HepG2 (cell line): ENCODE measurements around the gene GLB1L3. TPM values are rescaled to one million over a fixed set of nuclear protein-coding genes. Genes with fewer than 3 reads are reported as not detected.

Experiments
- ASH2L ChIP-seq: fragments of 300-600, 200-600 bp; sonication (generic); IDR thresholded peaks from 2 replicates; pipeline ENCODE4 v1.7.0; 2017; ENCODE audit warnings: low read depth, mild to moderate bottlenecking, moderate library complexity, mixed read lengths, low read length; ENCODE audit not compliant: insufficient read length
- ATF2 ChIP-seq: sonication (generic); formaldehyde crosslinking; IDR thresholded peaks from 2 replicates; pipeline ENCODE4 v1.4.0; 2020; ENCODE audit warnings: missing genetic modification reagents
- DMAP1 ChIP-seq: IDR thresholded peaks from 2 replicates; pipeline ENCODE4 v1.6.1; 2016
- EP300 ChIP-seq, 3 experiments: sonication (generic) in 1 of 3; formaldehyde crosslinking in 1 of 3; IDR thresholded peaks; 2 replicates each; pipeline versions ENCODE4 v1.5.1 to v1.6.1; 2011 to 2020; ENCODE audit warnings: low read depth in 2 of 3, low read length in 2 of 3, borderline replicate concordance in 1 of 3, improper control_type of control experiment in 1 of 3, mild to moderate bottlenecking in 1 of 3, missing genetic modification reagents in 1 of 3, moderate library complexity in 1 of 3
- FOXA3 ChIP-seq: IDR thresholded peaks from 2 replicates; pipeline ENCODE4 v1.6.1; 2016; ENCODE audit warnings: missing genetic modification reagents, missing compliant biosample characterization
- FOXJ3 ChIP-seq: sonication (generic); formaldehyde crosslinking; IDR thresholded peaks from 2 replicates; pipeline ENCODE4 v1.4.0; 2020; ENCODE audit warnings: missing genetic modification reagents, mild to moderate bottlenecking, borderline replicate concordance
- HMG20A ChIP-seq: IDR thresholded peaks from 2 replicates; pipeline ENCODE4 v1.6.1; 2016; ENCODE audit warnings: borderline replicate concordance
- HNF1B ChIP-seq: sonication (generic); formaldehyde crosslinking; IDR thresholded peaks from 2 replicates; pipeline ENCODE4 v1.5.1; 2020; ENCODE audit warnings: mild to moderate bottlenecking, moderate library complexity, missing genetic modification reagents
- MED1 ChIP-seq: sonication (generic); formaldehyde crosslinking; IDR thresholded peaks from 2 replicates; pipeline ENCODE4 v1.4.0; 2020; ENCODE audit warnings: missing genetic modification reagents
- MYC ChIP-seq: sonication (generic); formaldehyde crosslinking; IDR thresholded peaks from 2 replicates; pipeline ENCODE4 v1.9.0; 2021; ENCODE audit warnings: missing genetic modification reagents, borderline replicate concordance
- NCOA2 ChIP-seq: sonication (generic); formaldehyde crosslinking; IDR thresholded peaks from 2 replicates; pipeline ENCODE4 v1.8.0; 2022; ENCODE audit warnings: inconsistent platforms
- NCOR1 ChIP-seq: fragments of 200-600 bp; sonication (generic); IDR thresholded peaks from 2 replicates; pipeline ENCODE4 v1.7.0; 2017; ENCODE audit warnings: antibody characterized with exemption, low read length, borderline replicate concordance
- SOX13 ChIP-seq, 3 experiments: fragments of 450-650 bp in 1 of 3; sonication (generic) in 1 of 3; formaldehyde crosslinking in 1 of 3; IDR thresholded peaks in 2 of 3; conservative IDR thresholded peaks in 1 of 3; 2 replicates each; pipeline versions ENCODE4 v1.5.0 to v1.6.1; 2016 to 2020; ENCODE audit warnings: antibody characterized with exemption in 1 of 3, mild to moderate bottlenecking in 1 of 3, missing compliant biosample characterization in 1 of 3, missing genetic modification reagents in 1 of 3, moderate library complexity in 1 of 3
- SRY ChIP-seq: sonication (generic); formaldehyde crosslinking; IDR thresholded peaks from 2 replicates; pipeline ENCODE4 v1.8.0; 2022; ENCODE audit warnings: mild to moderate bottlenecking, missing genetic modification reagents
- ZNF317 ChIP-seq: sonication (generic); formaldehyde crosslinking; IDR thresholded peaks from 2 replicates; pipeline ENCODE4 v1.5.0; 2020; ENCODE audit warnings: mild to moderate bottlenecking, missing genetic modification reagents
- ZNF414 ChIP-seq: sonication (generic); formaldehyde crosslinking; IDR thresholded peaks from 2 replicates; pipeline ENCODE4 v1.5.0; 2020; ENCODE audit warnings: missing genetic modification reagents
- ZNF609 ChIP-seq: sonication (generic); formaldehyde crosslinking; IDR thresholded peaks from 2 replicates; pipeline ENCODE4 v1.4.0; 2020; ENCODE audit warnings: mild to moderate bottlenecking, missing genetic modification reagents, borderline replicate concordance
- ZNF761 ChIP-seq: sonication (generic); formaldehyde crosslinking; conservative IDR thresholded peaks from 2 replicates; pipeline ENCODE4 v1.4.0; 2020; ENCODE audit warnings: mild to moderate bottlenecking, missing genetic modification reagents
- polyA plus RNA-seq, 8 experiments: library from polyadenylated mRNA; depleted of rRNA in 3 of 8; stranded (reverse) in 7 of 8; unstranded in 1 of 8; fragments of >200 nt; fragmentation: Illumina TruSeq in 4 of 8; extraction: Trizol in 4 of 8; gene quantifications; 2 replicates each; pipeline versions ENCODE4 v1.2.1 to v1.2.3, GENCODE V29; 2011 to 2016; ENCODE audit warnings: low read depth in 4 of 8, missing spikeins in 1 of 8, mixed read lengths in 1 of 8; ENCODE audit not compliant: insufficient read depth in 1 of 8
- total RNA-seq, 5 experiments: library from RNA; depleted of rRNA; stranded (reverse); fragments of >200 nt; fragmentation: Illumina TruSeq; extraction: Trizol; gene quantifications; 2 replicates each; pipeline ENCODE4 v1.2.3, GENCODE V29; 2016; ENCODE audit warnings: low read depth in 1 of 5

The GLB1L3 gene
- total and polyA plus RNA-seq, 2 of the 13 experiments (the other 11 are each of a cell fraction or from before 2014, with no cell fraction given): not detected

DNA sequence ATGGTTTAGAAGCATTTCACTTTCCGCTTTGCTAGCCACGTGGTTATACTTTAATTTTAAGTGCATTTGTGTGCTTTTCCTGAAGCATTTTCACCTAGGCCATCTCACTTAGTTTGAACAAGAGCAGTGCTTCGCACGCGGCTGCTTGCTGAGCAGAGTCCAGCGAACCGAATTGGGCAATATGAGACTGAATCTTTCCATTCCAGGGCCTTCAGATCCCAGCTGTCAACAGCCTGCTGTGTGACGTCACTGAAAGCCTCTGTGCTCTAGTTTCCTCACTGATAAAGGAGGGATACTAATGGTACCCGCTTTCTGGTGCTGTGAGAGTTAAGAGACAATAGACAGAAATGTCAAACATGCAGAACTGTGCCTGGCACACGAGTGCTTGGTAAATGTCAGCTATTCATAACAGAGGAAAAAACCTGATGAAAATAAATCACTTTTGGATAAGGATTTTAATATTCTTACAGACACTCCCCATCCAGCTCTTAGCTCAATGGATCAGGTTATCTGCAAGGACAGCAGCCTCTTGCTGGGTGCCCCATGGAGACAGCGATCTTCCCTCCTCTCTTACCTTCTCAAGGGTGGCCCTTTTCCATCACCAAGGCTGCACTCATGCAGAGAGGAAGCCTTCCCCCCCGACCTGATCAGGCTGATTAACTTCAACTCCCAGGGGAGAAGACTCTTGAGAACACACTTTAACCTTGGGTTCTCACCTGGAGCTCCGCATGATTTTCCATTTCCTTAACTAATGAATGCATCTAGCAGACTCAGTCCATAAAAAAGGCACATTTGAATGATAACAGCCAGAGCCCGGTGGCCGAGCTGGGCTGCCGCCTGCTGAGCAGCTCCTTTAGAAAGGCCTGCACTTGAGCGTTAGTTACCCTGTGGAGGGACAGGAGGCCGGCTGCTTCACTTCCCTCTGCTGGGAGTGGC, 3.5 kb upstream of the GLB1L3 start (continued):
- TF ChIP-seq SOX13 (IDR thresholded peaks at IDR 0.05) (no peak), SOX13 (CRISPR knock-in tag; conservative IDR thresholded peaks at IDR 0.05 in 1 of 2, IDR thresholded peaks at IDR 0.05 in 1 of 2) (peak in 1 of 2 experiments; percentile 39; a peak in 1 of 4 replicates), MYC (peak; percentile 72), DMAP1 (CRISPR knock-in tag) (peak; percentile 61; the same call in 1 of the 2 replicates), NCOA2 (peak; percentile 36; the same call in 1 of the 2 replicates), ZNF317 (CRISPR knock-in tag) (no peak), ASH2L (no peak), HMG20A (peak; percentile 44; the same call in 1 of the 2 replicates), ZNF761 (CRISPR knock-in tag) (0 out of 2 replicates have a peak, but pooled peaks have one; percentile 33), MED1 (peak; percentile 40; the same call in 1 of the 2 replicates), EP300 (IDR thresholded peaks at IDR 0.05; ENCODE audit: low read depth in 2 of 2, low read length in 2 of 2) (peak; percentile 41 to 54; a peak in 1 of 4 replicates), EP300 (CRISPR knock-in tag; IDR thresholded peaks at IDR 0.05; ENCODE audit: borderline replicate concordance) (no peak), FOXA3 (CRISPR knock-in tag) (peak; percentile 79), ATF2 (CRISPR knock-in tag) (peak; percentile 83), FOXJ3 (no peak), ZNF414 (CRISPR knock-in tag) (no peak), ZNF609 (peak; percentile 70), HNF1B (CRISPR knock-in tag) (peak; percentile 51; the same call in 1 of the 2 replicates), SRY (CRISPR knock-in tag) (no peak), NCOR1 (peak; percentile 68; the same call in 1 of the 2 replicates)
